ENCODE measurements around the gene RTN4RL1.

RTN4RL1 gene

GRCh38 chr17:2018716-2019510 is 6.2 kb downstream of the RTN4RL1 start:
- no peak overlapping the region for H3K27ac ChIP-seq (ENCODE audit: low read depth, low read length)
- no peak overlapping the region for H3K4me2 ChIP-seq (ENCODE audit: low read length)
- H3K27me3 ChIP-seq (ENCODE audit: control insufficient read depth, low read length) = peaks cover 54% of the 10 kb centered on the region
- no peak overlapping the region for H3K4me3 ChIP-seq (ENCODE audit: low read length)
- TF ChIP-seq EZH2phosphoT487 (IDR thresholded peaks at IDR 0.05; ENCODE audit: borderline replicate concordance, low read length) (no peak), CTCF (IDR thresholded peaks at IDR 0.05; ENCODE audit: low read depth, low read length, poor library complexity, severe bottlenecking) (no peak)
- no peaks in the 10 kb centered on the region for H3F3A ChIP-seq (ENCODE audit: control insufficient read depth, insufficient read depth)
- no peaks in the 10 kb centered on the region for H3K79me2 ChIP-seq (ENCODE audit: control insufficient read depth, low read length)
- no peaks in the 10 kb centered on the region for H3K9me3 ChIP-seq (ENCODE audit: control insufficient read depth, insufficient read depth, low read length)
- no peaks in the 10 kb centered on the region for H3K9me2 ChIP-seq (replicated peaks; ENCODE audit: control insufficient read depth, low read length)
- no peaks in the 10 kb centered on the region for H3K36me3 ChIP-seq (ENCODE audit: control insufficient read depth, low read length)
- H3K4me1 ChIP-seq (ENCODE audit: control insufficient read depth, low read length) = peaks cover 5% of the 10 kb centered on the region
- no peaks in the 10 kb centered on the region; the same call in 1 of the 2 replicates for H4K20me1 ChIP-seq (ENCODE audit: control insufficient read depth, insufficient read depth, low read depth, low read length)

- H3K4me3 ChIP-seq (ENCODE audit: low read length) = no peak overlapping the region
- no peaks in the 10 kb centered on the region; the same call in 1 of the 2 replicates for H4K20me1 ChIP-seq (ENCODE audit: control insufficient read depth, insufficient read depth, low read depth, low read length)
- no peaks in the 10 kb centered on the region for H3K9me2 ChIP-seq (replicated peaks; ENCODE audit: control insufficient read depth, low read length)
- H3K9me3 ChIP-seq (ENCODE audit: control insufficient read depth, insufficient read depth, low read length) = no peaks in the 10 kb centered on the region
- H3K27me3 ChIP-seq (ENCODE audit: control insufficient read depth, low read length) = peaks cover 44% of the 10 kb centered on the region
- TF ChIP-seq EZH2phosphoT487 (IDR thresholded peaks at IDR 0.05; ENCODE audit: borderline replicate concordance, low read length) (no peak), CTCF (IDR thresholded peaks at IDR 0.05; ENCODE audit: low read depth, low read length, poor library complexity, severe bottlenecking) (no peak)
- H3F3A ChIP-seq (ENCODE audit: control insufficient read depth, insufficient read depth) = no peaks in the 10 kb centered on the region
- H3K27ac ChIP-seq (ENCODE audit: low read depth, low read length) = no peak overlapping the region
- H3K79me2 ChIP-seq (ENCODE audit: control insufficient read depth, low read length) = no peaks in the 10 kb centered on the region
- H3K4me1 ChIP-seq (ENCODE audit: control insufficient read depth, low read length) = peaks cover 5% of the 10 kb centered on the region
- no peak overlapping the region for H3K4me2 ChIP-seq (ENCODE audit: low read length)
- no peaks in the 10 kb centered on the region for H3K36me3 ChIP-seq (ENCODE audit: control insufficient read depth, low read length)
These were observed 7.7 kb downstream of the RTN4RL1 start for GRCh38 chr17:2017274-2017941.

- Histone ChIP-seq H3K4me2 (ENCODE audit: low read length) (no peak overlapping the region), H3K36me3 (ENCODE audit: control insufficient read depth, low read length) (no peaks in the 10 kb centered on the region), H3K27me3 (ENCODE audit: control insufficient read depth, low read length) (peaks cover 47% of the 10 kb centered on the region), H3K4me3 (ENCODE audit: low read length) (no peak overlapping the region), H3F3A (ENCODE audit: control insufficient read depth, insufficient read depth) (no peaks in the 10 kb centered on the region), H4K20me1 (ENCODE audit: control insufficient read depth, insufficient read depth, low read depth, low read length) (no peaks in the 10 kb centered on the region; the same call in 1 of the 2 replicates), H3K9me3 (ENCODE audit: control insufficient read depth, insufficient read depth, low read length) (no peaks in the 10 kb centered on the region), H3K9me2 (replicated peaks; ENCODE audit: control insufficient read depth, low read length) (no peaks in the 10 kb centered on the region), H3K79me2 (ENCODE audit: control insufficient read depth, low read length) (no peaks in the 10 kb centered on the region), H3K27ac (ENCODE audit: low read depth, low read length) (no peak overlapping the region), H3K4me1 (ENCODE audit: control insufficient read depth, low read length) (peaks cover 5% of the 10 kb centered on the region)
- TF ChIP-seq CTCF (IDR thresholded peaks at IDR 0.05; ENCODE audit: low read depth, low read length, poor library complexity, severe bottlenecking) = no peak
- TF ChIP-seq EZH2phosphoT487 (IDR thresholded peaks at IDR 0.05; ENCODE audit: borderline replicate concordance, low read length) = no peak
These were observed 8.6 kb downstream of the RTN4RL1 start for GRCh38 chr17:2016494-2016893.
